ENCODE results near the gene COL13A1.

The COL13A1 gene

DNA sequence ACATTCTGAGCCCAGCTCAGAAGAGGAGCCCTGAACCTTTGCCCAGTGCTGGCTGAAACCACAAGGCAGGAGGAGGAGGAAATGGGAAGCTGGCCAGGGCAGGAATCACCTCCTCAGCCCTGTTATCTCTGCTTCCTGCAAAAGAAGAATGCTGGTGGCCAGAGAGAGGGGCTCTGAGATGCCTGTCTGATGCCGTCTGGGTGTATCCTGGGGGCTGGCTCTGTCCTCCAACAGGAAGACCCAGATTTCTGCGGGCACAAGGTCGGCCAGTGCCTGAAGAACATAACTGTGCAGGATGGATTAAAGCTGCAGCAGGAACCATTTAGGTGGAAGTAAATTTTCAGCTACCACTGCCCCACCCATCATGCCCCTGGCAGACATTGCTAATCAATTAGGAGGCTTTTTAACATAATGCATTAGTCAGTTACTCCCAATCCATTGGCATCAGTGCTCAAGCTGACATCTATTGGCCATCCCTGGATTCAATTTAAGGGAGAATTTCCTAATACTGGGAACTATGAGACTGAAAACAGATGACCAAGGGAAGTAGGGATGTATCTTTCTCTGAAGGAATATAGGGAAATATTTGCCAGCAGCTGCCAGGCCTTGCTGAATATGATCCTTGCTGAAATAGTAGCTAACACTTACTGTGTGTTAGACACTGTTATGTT lies 67.7 kb downstream of the COL13A1 start:
- DNase-seq: no peak

DNA sequence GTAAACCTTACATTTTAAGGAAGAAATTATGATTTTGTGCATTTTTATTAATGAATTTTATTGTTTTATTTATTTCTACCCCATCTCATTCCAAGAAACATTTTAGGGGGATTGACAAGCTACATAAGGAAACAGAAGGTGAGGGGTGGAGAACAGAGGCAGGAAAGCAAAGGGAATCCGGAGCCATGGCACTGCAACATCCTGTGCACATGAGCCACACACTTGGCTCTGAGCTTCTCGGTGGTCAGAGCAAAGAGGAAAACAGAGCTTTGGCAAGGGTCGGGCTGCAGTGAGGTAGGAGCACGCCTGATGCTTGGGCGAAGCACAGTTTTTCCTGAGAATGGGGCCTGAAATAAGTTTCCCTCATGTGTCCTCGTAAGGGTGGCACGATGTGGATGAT lies 68.9 kb downstream of the COL13A1 start:
- no peak for DNase-seq

DNA sequence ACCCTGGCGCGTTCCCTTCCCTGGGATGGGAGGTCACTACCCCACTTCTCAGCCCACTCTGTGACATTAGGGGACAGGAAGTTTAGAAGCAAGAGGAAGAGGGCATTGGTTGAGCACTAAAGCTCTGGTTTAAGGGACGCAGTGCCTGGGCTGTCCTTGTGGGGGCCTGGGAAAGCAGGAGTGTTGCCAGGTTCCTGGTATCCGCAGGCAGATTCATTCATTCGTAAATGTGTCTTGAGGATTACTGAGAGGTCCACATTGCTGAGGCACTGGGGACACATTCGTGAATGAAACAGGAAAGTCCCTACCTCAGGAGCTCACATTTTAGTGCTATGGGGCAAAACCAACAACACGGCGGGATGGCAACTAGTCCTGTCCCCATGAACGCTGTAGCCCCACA lies 69.4 kb downstream of the COL13A1 start:
- no peak for DNase-seq

DNA sequence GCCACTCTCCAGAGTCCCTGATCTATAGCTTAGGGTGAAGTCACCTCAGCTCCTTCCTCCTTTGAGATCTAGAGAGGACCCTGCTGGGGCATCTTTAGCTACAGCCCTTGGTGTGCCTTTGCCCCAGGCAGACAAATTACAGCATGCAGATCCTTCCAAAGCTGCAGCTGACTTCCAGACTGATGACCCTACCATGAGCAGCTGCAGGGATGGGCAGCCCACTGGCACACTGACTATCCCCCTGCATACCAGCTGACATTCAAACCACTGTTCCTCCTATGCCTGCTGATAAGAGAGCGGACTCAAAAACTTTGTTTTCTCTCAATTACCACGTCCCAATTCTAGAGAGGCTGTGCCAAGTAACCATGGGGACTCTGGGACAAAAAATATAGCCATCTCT lies 70.6 kb downstream of the COL13A1 start:
- DNase-seq: no peak

DNA sequence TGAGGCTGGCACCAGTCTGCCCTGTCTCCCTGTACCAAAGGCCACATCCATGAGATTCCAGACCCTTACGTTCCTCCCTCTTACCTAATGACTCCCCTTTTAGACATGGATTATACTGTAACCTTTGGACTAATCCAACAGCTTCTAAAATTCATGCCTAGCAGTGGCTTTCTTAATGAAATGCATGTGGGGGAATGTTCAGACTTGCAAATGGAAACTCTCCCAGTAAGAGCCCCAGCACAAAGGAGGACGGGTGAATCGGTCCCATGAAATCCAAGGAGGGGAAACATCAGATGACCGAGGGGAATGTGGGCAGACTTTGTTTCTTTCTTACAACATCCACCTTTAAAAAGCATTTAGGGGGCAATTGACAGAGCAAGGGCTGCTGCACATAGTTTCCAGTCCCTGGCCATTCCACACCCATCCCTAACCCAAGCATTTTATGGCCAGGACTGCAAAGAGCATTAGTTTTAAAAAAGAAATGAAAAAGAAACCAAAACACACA lies 71.5 kb downstream of the COL13A1 start:
- DNase-seq: no peak

DNA sequence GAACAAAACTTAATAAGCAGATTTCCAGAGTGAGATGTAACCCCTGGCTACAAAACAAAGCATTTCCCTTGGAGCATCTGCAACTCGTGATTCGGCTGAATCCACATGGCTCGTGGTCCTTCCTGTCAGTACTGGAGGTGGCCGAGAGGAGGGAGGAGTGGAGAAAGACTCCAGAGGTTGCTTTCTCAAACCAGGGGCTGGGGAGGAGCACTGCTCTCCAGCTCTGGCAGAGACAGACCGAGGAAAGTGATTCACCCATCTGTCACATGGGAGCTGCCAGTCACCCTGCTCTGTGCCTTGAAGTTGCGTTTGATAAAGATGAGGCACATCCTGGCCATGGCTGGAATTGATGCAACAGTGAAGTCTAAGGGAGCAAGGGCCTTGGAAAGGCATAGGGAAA lies 72.7 kb downstream of the COL13A1 start:
- DNase-seq: no peak

DNA sequence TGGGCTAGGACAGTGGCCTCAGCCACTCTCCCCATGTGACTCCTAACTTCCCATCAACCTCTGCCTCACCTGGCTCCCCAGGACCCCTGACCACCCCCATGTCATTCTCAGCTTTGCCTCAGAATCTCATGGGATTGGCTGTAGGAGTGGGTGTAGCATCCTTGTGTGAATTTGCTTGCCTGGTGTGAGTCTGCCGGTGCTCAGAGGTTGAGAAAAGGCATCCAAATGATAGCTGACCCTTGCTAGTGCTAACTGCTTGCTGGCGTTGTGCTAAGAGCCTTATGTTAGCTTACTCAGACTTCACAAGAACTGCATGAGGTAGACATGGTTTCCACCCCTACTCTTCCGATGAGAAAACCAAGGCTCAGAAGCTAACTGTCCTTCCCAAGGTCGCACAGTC lies 74.2 kb downstream of the COL13A1 start:
- DNase-seq: no peak

DNA sequence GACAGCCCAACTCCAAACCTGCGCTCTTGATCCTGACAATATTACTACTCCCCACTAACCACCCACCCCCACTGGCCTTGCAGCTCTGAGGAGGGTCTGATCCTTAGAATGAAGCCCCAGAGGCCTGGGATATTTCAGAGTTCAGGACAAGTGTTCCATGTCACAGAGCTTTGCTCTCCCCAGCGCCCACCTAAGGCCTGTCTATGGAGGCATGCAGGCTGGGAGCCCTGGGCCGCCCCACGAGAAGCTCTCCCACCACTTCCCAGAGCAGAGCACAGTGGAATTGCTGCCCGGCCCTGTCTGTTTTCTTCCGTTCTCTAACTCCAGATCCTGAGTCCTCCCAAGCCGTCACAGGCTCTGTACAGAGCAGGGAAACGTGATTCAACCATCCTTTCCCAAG lies 74.6 kb downstream of the COL13A1 start:
- no peak for DNase-seq

DNA sequence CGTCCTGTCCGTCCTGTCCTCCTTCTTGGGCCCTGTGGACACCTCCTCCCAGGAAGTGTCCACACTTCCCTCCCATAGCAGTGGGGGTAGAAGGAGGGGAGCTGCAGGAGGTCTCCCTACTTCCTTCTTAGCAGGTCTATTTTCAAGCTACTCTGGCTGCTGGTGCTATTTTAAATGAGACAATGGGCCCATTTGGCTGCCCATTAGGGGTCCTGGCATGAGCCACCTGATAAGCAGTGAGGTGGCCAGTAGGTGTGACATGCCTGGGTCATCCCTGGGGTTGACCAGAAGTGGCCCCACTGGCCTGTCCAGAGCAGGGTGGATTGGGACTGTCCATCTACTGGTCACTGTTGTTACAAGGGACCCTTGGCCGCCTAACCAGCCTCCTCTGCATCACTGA lies 75.2 kb downstream of the COL13A1 start:
- no peak for DNase-seq

DNA sequence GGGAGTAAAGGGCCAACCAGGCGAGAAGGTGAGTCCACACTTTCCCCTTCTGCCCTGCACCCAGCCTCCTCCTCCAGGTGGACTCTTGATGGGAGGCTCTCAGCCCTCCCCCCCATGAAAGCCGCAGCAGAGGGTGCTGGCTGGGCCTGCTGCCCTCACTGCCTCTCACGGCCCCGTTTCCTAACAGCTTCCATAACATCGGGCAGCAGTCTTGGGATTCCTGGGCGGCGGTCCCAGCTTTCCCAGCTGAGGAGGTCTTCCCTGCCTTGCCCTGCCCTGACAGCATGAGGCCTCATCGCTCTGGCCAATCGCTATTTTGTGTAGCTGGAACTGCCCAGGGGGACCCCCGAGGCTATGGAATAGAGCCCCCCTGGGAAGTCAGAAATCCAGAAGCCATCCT lies 76.3 kb downstream of the COL13A1 start:
- no peak for DNase-seq

DNA sequence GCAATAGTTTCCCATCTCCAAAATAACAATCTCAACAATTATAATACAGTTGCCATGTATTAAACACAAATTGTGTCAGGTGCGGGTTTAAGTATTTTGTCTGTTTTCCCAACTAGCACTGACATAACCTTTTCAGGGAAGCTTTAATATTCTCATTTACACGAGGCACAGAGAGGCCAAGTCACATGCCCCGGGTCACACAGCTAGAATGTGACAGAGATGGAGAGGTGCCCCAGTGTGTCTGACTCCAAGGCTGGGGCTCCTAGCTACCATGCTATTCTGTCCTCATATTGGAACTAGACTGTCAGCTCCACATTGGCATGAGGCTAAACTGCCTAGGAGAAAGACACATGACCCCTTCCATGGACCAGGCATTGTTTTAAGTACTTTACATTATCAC lies 77.2 kb downstream of the COL13A1 start:
- no peak for DNase-seq

DNA sequence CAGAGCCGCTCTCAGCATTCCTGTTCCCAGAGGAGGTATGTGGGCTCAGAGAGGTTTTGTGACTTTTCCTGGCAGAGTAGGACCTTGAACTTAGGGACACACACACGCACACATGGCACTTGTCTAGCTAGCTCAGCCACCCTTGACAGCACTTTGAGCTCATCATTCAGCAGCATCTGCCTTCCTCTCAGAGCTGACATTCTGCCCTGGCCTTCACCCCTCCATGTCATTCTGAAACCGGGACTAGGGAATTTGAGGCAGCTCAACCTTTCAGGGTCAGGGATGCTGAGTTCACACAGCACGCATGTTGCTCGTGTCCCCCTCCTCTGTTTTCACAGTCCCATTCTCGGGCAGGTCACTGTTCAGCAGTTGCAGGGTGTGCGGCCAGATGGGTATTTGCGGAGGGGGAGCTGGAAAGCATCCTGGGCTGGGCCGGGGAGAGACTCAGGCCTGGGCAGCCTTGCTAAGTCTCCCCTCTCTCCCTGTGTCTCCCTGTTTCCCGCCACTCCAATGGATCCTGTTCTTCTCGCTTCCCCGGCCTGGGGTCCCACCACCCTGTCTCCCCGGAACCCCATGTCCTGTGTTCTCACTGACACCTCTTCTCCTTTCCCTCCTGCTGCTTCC lies 78.0 kb downstream of the COL13A1 start:
- DNase-seq: no peak

DNA sequence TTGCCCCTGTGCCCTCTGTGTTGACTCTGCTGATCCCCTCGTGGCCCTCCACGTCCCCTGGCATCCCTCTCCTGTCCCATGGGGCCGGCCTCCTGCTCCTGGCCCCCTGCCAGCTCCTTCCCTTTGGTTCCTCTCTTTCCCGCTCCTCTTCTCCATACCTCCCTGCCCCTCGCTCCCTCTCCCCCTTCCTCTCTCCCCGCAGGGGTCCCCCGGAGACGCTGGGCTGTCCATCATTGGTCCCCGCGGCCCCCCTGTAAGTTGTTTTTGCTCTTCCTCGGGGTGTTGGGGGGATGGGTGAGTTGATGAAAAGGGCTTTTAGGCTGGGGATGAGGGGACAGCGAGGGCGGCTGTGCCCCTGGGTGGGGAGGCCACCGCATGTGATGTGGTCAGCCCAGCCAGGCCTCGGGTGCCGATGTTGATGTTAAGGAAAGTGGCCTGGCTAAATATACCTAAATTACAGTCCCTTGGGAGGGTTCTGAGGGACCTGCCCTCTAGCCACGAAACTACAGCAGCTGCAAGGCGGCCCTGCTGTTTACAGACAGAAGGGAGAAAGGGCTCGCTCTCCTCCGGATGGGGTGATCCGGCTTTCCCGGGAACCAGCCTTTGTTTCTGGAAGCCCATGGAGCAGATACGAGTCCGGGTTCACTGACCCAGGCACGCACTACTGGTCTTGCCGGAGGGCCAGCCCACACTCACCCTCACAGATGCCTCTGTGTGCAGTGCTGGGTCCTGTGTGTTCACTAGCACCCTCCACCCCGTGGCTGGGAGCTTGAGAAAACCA lies 78.8 kb downstream of the COL13A1 start:
- DNase-seq: no peak

DNA sequence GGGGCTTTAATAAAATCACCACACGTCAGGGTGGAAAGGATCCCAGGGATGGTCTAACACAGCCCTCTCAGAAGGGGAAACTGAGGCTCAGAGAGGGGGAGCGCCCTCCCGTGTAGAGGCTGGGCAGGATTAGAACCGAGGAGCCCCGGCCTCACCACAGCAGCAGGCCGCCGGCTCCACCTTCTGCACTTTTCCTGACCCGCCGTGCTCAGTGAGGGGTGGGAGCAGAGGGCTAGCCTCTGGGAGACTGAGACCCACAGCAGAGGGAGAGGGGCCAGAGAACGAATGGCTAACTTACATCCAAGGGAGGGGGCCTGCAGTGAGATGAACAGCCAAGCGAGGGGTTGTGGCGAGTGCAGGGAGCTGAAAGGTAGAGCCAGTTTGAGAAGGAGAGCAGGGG lies 79.5 kb downstream of the COL13A1 start:
- no peak for DNase-seq

DNA sequence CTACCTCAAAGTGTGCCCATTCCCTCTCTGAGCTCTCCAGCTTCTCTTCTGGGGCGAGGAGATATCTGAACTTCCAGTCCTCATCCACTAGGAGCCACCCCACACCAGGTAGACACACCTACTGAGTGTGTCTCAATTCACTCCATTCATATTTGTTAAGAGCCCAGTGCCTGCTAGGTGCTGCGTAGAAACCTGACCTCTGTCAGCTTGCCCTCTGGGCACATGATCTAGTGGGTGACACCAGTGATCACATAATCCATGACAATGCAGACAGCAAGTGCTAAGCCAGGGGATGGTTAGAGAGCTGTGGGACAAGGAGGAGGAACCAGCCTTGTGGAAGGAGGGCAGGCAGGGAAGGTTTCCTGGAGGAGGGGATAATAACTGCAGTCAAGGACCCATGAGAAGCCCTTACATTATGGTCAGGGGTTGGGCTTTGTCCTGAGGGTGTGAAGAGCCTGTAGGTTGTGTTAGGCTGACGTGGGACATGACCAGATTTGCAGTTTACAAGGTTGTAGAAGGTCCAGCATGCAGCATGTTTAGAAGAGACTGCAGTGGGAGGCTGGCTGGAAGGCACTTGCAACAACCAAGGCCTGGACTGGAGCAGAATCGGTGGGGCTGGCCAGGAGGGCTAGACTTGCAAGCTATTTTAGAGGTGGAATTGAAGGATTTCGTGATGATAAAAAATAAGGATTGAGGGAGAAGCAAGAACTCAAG lies 81.8 kb downstream of the COL13A1 start:
- no peak for DNase-seq

DNA sequence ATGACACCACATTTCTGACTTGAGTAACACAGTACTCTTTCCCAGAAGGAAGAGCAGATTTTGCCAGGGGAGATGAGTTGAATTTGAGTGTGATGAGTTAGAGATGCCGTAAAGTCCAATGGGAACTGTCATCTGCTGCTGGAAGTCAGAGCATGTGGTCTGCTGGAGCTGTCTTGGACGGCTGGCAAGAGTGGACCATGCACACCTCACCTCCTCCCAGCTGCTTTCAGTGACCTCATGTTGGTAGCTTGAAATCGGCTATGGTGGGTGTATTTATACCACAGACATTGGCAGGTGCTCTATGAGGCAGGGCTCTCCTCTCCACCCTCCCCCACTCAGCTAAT lies 82.3 kb downstream of the COL13A1 start:
- no peak for DNase-seq

DNA sequence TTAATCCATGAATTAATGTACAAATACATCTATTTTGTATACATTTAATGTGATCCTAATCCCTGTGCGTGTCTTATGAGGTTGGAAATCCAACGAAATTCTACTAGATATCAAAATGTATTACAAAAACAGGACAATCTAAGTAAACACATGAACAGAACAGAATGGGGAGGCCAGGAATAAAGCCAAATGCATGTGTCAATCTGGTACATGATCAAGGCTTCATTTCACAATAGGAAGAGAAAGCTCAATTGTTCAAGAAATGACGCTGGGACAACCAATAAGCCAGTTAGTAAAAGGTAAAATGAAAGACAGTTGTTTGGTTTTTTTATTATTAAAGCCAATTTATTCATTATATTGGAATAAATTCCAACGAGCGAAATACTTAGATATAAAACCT lies 83.0 kb downstream of the COL13A1 start:
- DNase-seq: no peak

DNA sequence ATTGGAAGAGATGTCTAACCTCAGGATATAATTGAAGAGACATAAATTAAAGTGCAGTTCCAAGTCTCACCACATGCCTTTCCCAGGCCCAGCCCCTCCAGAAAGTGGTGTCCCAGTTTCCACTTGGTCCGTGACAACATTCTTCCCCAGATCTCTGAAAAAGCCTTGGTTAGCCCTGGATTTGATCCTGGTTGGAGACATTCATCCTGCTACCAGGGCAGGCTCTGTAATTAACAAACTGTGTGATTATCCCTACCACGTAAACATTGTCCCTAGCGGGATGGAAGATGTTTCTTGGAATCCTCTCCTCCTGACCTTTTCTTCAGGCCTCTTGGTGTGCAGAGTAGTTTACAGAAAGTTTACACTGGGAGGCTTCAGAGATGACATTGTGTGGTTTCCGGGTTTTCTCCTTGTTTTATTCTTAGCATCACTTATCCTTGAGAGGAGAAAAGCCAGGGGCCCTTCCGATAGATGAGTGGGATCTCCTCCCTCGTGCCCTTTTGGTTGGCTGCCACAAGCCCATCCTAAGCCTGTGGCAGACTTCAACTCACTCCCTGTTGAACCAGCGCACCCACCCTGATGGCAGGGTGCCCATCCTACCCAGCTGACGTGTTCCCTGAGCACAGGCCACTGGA lies 83.8 kb downstream of the COL13A1 start:
- no peak for DNase-seq

DNA sequence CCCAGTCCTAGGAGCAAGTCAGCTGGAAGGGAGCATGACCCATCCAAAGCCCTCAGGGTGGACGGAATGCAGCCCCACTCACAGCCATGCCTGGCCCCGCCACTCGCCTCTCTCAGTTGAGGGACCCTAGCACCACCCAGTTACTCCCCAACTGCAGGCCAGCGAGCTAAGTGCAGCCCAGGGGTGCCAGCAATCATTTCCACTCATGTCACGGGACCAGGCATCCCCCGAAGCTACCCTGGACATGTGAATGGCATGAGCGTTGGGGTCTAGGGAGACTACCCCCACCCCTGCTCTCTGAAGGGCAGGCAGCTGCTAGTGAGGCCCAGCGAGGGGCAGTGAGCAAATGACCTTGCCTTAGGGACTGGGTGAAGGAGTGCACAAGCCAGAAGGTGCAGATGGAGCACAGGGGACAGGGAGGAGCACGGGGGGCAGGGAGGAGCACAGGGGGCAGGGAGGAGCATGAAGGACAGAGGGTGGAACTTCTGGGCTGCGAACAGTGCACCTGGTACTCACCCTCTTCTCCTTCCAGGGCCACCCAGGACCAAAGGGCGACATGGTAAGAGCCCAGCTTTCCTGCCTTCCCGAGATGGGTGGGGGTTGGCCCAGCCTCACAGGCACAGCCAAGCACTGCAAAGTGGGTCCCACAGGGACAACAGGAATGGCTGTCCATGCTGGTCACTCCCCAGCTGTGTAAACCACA lies 87.3 kb downstream of the COL13A1 start:
- no peak for DNase-seq

DNA sequence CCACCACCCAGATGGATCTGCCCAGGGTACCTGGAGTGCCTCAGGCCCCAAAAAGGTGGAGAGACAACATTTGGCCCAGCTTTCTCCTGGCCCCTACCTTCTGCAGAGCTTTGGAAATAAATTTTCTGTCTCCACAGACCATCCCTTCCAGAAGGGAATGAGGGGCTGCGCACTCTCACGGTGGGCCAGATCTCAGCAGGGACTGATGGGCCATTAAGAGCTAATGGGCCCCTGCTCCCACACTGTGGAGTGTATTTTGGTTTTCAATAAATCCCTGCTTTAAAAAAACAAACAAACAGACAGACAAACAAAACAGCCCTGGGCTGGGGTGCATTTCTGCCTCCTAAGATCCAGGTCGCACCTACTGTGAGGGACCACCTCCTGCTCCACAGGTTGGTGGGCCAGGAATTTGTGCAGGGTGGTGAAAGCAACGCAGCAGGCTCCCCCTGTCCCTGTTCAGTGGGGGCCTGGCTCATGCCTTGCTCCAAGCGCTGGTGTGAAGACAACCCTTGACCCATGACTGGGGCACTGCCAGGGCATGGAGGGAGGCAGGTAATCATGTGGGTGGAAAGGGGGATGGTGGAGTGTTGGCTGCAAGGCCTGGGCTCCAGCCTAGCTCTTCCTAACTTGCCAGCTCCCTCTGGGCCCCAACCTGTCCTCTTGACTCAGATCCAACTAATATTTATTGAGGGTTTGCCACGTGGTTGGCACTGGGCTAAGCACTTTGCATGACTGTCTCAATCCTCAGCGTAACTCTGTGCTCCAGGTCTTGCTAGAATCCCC lies 88.5 kb downstream of the COL13A1 start:
- no peak for DNase-seq

DNA sequence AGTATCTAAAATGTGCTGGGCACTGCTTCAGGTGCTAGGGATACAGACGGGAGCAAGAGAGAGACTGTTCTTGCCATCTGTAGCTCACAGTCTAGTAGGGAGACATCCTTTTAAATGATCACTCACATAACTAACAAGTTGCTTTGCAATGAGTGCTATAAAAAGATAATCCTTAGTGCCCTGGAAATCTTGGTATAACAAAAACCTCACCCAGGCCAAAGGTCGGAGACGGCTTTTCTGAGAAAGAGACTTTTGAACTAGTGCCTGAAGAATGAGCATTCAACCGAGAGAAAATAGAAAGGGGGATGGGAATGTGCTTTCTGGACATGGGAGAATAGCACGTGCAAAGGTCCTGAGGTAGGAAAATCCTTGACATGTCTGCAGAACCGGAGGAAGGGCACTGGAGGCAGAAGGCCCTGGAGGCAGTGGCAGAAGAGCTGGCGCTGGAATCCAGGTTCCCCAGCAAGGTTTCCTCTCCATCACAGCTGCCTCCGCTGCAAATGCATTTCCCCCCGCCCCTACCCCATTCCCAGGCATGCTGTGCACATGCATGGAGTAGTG lies 89.4 kb downstream of the COL13A1 start:
- DNase-seq: no peak

Measured in NCI-H2107 (cell line).